Measurements from ENCODE around the gene HECTD2. TPM values are rescaled to one million over a fixed set of nuclear protein-coding genes. Genes with fewer than 3 reads are reported as not detected.

HECTD2 gene
- total RNA-seq, 1 experiment from 2014 or later: 11.5 TPM

- BruUV-seq (replicated peaks): no TSS peak
- TF ChIP-seq SIN3A (IDR thresholded peaks at IDR 0.05; ENCODE audit: borderline replicate concordance, insufficient read depth, low read depth, low read length): no peak
- Histone ChIP-seq H3K27ac (ENCODE audit: low read length) (no peak overlapping the region), H3K4me3 (ENCODE audit: low read depth in 2 of 2, low read length in 2 of 2) (no peak overlapping the region), H3K36me3 (ENCODE audit: control insufficient read depth, insufficient read depth, low read length) (no peaks in the 10 kb centered on the region), H3K27me3 (ENCODE audit: control insufficient read depth, insufficient read depth, low read length) (no peaks in the 10 kb centered on the region), H3K9me3 (ENCODE audit: control insufficient read depth, insufficient read depth, low read depth, low read length) (no peaks in the 10 kb centered on the region), H3K4me1 (ENCODE audit: control insufficient read depth, insufficient read depth, low read length) (no peaks in the 10 kb centered on the region)
- in situ Hi-C loops (cut with HindIII; ENCODE audit: low pct_unique_long_range_greater_than_20kb, low sequenced_read_pairs): no loop called here
- no peak for DNase-seq (ENCODE audit: low read depth, low spot score)
- intact Hi-C loops (cut with micrococcal nuclease; ENCODE audit: unreplicated experiment): no loop called here
- ATAC-seq: no peak
- CTCF ChIA-PET: no interaction called here
- POLR2A ChIA-PET: no interaction called here
Measured at GRCh38 chr10:91477236-91477635, 67.1 kb downstream of the HECTD2 start.

- no peak overlapping the region for H3K27ac ChIP-seq (ENCODE audit: low read length)
- H3K4me3 ChIP-seq (ENCODE audit: low read depth in 2 of 2, low read length in 2 of 2): no peak overlapping the region
- no TSS peak for BruUV-seq (replicated peaks)
- in situ Hi-C loops (cut with HindIII; ENCODE audit: low pct_unique_long_range_greater_than_20kb, low sequenced_read_pairs) (no loop called here), intact Hi-C loops (cut with micrococcal nuclease; ENCODE audit: unreplicated experiment) (no loop called here)
- CTCF ChIA-PET: interaction anchor here (1.1 kb wide), 1 partner anchor 9 kb away, joined by 4 read pairs; no protein-coding TSS in a partner anchor
- TF ChIP-seq TCF7L2 (IDR thresholded peaks at IDR 0.05; ENCODE audit: low read depth, low read length) (no peak), REST (IDR thresholded peaks at IDR 0.05; ENCODE audit: insufficient read depth in 1 of 2, low read depth in 2 of 2, low read length in 1 of 2) (no peak), SIN3A (IDR thresholded peaks at IDR 0.05; ENCODE audit: borderline replicate concordance, insufficient read depth, low read depth, low read length) (no peak), POLR2AphosphoS5 (IDR thresholded peaks at IDR 0.05; ENCODE audit: low read depth, low read length) (no peak)
- TF ChIP-seq, protein P1, sequence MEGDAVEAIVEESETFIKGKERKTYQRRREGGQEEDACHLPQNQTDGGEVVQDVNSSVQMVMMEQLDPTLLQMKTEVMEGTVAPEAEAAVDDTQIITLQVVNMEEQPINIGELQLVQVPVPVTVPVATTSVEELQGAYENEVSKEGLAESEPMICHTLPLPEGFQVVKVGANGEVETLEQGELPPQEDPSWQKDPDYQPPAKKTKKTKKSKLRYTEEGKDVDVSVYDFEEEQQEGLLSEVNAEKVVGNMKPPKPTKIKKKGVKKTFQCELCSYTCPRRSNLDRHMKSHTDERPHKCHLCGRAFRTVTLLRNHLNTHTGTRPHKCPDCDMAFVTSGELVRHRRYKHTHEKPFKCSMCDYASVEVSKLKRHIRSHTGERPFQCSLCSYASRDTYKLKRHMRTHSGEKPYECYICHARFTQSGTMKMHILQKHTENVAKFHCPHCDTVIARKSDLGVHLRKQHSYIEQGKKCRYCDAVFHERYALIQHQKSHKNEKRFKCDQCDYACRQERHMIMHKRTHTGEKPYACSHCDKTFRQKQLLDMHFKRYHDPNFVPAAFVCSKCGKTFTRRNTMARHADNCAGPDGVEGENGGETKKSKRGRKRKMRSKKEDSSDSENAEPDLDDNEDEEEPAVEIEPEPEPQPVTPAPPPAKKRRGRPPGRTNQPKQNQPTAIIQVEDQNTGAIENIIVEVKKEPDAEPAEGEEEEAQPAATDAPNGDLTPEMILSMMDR (IDR thresholded peaks at IDR 0.05): no peak
- ATAC-seq (no peak), DNase-seq (ENCODE audit: low read depth, low spot score) (no peak)
- no peaks in the 10 kb centered on the region for H3K4me1 ChIP-seq (ENCODE audit: control insufficient read depth, insufficient read depth, low read length)
- no peaks in the 10 kb centered on the region; the same call in 1 of the 2 replicates for H3K36me3 ChIP-seq (ENCODE audit: control insufficient read depth, insufficient read depth, low read length)
- H3K9me3 ChIP-seq (ENCODE audit: control insufficient read depth, insufficient read depth, low read depth, low read length): no peaks in the 10 kb centered on the region
- no peaks in the 10 kb centered on the region for H3K27me3 ChIP-seq (ENCODE audit: control insufficient read depth, insufficient read depth, low read length)
- POLR2A ChIA-PET: no interaction called here
Measured at GRCh38 chr10:91479583-91479982, 69.4 kb downstream of the HECTD2 start.

DNA sequence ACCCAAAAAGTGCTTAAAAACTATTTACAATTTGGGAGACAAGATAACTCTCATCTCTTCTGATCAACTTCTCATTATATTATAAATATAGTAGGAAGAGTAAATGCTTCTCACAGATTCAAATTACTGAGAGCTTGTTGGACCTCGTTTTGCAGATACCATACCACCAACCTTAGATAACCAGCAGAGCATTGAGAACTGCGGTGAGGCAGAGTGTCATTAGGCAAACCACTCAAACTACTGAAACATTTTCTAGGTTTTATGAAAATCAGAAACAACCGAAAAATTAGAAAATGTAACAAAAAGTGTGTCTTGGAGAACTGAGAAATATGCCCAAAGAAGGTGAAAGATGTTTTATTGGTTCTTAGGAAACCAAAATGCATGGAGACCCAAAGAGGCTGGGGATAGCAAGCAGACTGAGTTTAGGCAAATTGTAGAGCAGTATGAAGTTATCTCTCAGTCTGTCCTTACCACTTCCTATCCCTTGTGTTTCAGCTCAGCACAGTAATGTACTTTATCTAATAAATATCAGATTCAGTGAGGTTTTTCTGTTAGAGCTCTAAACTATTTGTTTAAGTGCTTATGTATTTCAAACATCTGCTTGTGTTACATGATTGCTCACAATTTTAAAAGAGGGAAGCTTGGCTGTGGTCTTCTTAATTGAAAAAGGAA lies 77.9 kb downstream of the HECTD2 start:
- Histone ChIP-seq H3K36me3 (ENCODE audit: control insufficient read depth, insufficient read depth, low read length) (no peaks in the 10 kb centered on the region; the same call in 1 of the 2 replicates), H3K4me1 (ENCODE audit: control insufficient read depth, insufficient read depth, low read length) (no peaks in the 10 kb centered on the region), H3K27me3 (ENCODE audit: control insufficient read depth, insufficient read depth, low read length) (no peaks in the 10 kb centered on the region), H3K9me3 (ENCODE audit: control insufficient read depth, insufficient read depth, low read depth, low read length) (no peaks in the 10 kb centered on the region), H3K4me3 (ENCODE audit: low read depth in 2 of 2, low read length in 2 of 2) (no peak overlapping the region), H3K27ac (ENCODE audit: low read length) (no peak overlapping the region)
- ChIA-PET POLR2A (no interaction called here), CTCF (interaction anchor here (0.8 kb wide), 1 partner anchor 9 kb away, joined by 4 read pairs; no protein-coding TSS in a partner anchor)
- in situ Hi-C loops (cut with HindIII; ENCODE audit: low pct_unique_long_range_greater_than_20kb, low sequenced_read_pairs) (no loop called here), intact Hi-C loops (cut with micrococcal nuclease; ENCODE audit: unreplicated experiment) (loop anchor here (10.0 kb wide), 1 partner anchor 427 kb away; no protein-coding TSS in a partner anchor)
- no peak for TF ChIP-seq SIN3A (IDR thresholded peaks at IDR 0.05; ENCODE audit: borderline replicate concordance, insufficient read depth, low read depth, low read length)
- TF ChIP-seq POLR2AphosphoS5 (IDR thresholded peaks at IDR 0.05; ENCODE audit: low read depth, low read length): no peak
- no peak for TF ChIP-seq TCF7L2 (IDR thresholded peaks at IDR 0.05; ENCODE audit: low read depth, low read length)
- TF ChIP-seq, protein P1 (IDR thresholded peaks at IDR 0.05): no peak
- no peak for TF ChIP-seq REST (IDR thresholded peaks at IDR 0.05; ENCODE audit: insufficient read depth in 1 of 2, low read depth in 2 of 2, low read length in 1 of 2)
- DNase-seq (ENCODE audit: low read depth, low spot score) (no peak), ATAC-seq (no peak)
- no TSS peak for BruUV-seq (replicated peaks)
